Cardiac septum (tissue), 1 donor: ENCODE measurements around the gene EPM2AIP1. TPM values are rescaled to one million over a fixed set of nuclear protein-coding genes. Genes with fewer than 3 reads are reported as not detected.
"Not testable (repeated sequence)": the region's sequence is repeated elsewhere in the genome, so short reads cannot be mapped to it uniquely, and the experiment has no call there.

Experiments
- DNase-seq: peaks from one replicate; pipeline ENCODE4 v3.0.0-alpha.2; 2020; ENCODE audit warnings: low spot score
- intact Hi-C: fragments of 100-400 bp; cut with DNase I; formaldehyde crosslinking; loops from one replicate; pipeline ENCODE4 v1.14.0; 2022
- total RNA-seq: library from RNA; stranded (reverse); fragmentation: NEBNext Ultra II Directional; extraction: Animal tissue kit (Norgen Biotek cat#: 25700); gene quantifications from one replicate; pipeline ENCODE4 v1.2.1, GENCODE V29; 2021
- donor health status: DM: no; HTN: no; CAD: no.

The EPM2AIP1 gene
- total RNA-seq, 1 donor from 2014 or later: 22.1 TPM

DNA sequence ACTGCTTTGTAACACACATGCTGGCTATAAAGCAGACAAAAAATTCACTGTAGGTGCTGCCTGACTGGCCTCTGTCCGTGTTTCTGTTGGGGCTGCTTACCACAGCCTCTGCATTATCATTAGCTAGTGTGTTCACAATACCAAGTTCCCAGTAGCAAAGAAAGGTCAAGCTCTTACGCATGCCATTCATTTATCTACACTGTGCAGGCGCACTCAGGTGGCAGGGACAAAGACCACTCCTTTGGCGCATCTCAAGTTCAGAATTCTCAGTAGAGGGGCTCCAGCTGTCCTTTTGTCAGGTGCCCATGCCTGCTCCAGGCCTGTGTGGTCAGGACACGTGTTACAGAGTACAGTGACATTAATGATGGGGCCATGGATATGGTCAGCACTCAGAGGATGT lies 22.7 kb upstream of the EPM2AIP1 start:
- intact Hi-C loops: loop anchor here (5.0 kb wide), 1 partner anchor 37 kb away; no protein-coding TSS in a partner anchor
- no peak for DNase-seq

DNA sequence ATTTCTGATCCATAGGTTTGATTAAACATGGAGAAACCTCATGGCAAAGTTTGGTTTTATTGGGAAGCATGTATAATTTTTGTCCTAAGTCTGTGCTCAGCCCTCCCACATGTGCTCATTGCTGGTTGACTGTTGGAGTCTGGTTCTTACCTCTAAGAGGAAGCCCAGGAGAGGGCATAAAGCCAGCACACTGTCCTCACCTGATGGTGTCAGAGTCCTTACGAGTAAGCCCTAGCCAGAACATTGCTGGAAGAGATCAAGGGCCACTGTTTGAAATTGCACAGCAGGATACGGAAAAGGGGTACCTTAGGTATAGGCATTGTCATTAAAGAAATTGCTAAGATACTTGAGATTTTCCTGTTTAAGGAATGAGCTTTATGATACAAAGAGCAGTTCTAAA lies 21.7 kb upstream of the EPM2AIP1 start:
- no peak for DNase-seq
- intact Hi-C loops: loop anchor here (5.0 kb wide), 1 partner anchor 38 kb away; no protein-coding TSS in a partner anchor

DNA sequence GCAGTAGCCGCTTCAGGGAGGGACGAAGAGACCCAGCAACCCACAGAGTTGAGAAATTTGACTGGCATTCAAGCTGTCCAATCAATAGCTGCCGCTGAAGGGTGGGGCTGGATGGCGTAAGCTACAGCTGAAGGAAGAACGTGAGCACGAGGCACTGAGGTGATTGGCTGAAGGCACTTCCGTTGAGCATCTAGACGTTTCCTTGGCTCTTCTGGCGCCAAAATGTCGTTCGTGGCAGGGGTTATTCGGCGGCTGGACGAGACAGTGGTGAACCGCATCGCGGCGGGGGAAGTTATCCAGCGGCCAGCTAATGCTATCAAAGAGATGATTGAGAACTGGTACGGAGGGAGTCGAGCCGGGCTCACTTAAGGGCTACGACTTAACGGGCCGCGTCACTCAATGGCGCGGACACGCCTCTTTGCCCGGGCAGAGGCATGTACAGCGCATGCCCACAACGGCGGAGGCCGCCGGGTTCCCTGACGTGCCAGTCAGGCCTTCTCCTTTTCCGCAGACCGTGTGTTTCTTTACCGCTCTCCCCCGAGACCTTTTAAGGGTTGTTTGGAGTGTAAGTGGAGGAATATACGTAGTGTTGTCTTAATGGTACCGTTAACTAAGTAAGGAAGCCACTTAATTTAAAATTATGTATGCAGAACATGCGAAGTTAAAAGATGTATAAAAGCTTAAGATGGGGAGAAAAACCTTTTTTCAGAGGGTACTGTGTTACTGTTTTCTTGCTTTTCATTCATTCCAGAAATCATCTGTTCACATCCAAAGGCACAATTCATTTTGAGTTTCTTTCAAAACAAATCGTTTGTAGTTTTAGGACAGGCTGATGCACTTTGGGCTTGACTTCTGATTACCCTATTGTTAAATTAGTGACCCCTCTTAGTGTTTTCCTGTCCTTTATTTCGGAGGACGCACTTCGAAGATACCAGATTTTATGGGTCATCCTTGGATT lies 674 bp upstream of the EPM2AIP1 start, which contains the start of gene MLH1:
MLH1 (plus strand) TSS at position 193 of the 958 bp plus-strand sequence; CDS start at position 223, 30 bp downstream.
- peak; percentile 99 for DNase-seq
- intact Hi-C loops: no loop called here

- no peak for DNase-seq
Observed at GRCh38 chr3:36991923-36992805, 767 bp downstream of the EPM2AIP1 start.

GRCh38 chr3:36991147-36991546 lies 1.8 kb downstream of the EPM2AIP1 start:
- no peak for DNase-seq
- intact Hi-C loops: no loop called here

More at GRCh38 chr3:36991923-36992805, 767 bp downstream of the EPM2AIP1 start:
- intact Hi-C loops: no loop called here

DNA sequence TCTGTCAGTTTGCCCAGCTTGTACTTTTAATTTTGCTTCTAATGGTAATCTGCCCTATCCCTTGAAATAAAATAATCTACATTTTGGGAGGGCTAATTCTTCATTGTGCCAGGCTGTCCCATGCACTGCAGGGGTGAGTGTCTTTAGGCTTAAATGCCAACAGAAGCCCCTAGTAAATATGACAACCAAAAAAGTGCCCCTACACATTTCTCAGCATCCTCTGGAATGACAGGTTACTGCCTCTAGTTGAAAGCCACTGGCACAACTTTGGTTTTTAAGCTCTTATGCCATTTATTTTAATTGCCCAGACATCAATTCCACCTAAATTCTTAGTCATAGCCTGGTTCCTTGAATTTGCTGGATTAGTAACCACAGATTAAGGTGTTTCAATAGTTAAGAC lies 3.4 kb downstream of the EPM2AIP1 start:
- intact Hi-C loops: no loop called here
- no peak for DNase-seq

DNA sequence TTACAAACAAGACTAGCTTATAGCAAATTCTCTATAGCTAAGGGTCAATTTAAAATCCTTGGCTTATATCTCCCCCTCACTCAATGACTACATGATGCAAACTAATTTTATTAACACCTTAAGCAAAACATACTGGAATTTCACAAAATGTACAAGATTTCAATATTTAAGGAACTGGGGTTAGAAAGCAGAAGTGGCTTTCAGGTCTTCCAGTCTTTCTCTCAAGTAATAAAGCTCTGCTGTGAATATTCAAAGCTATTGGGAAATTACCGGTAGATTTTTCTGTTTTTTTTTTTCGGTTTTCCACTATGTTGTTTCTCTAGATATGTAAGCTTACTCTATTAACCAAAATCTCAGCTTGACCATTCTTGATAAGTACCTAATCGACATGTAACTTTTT lies 3.9 kb downstream of the EPM2AIP1 start:
- DNase-seq: no peak
- intact Hi-C loops: no loop called here

DNA sequence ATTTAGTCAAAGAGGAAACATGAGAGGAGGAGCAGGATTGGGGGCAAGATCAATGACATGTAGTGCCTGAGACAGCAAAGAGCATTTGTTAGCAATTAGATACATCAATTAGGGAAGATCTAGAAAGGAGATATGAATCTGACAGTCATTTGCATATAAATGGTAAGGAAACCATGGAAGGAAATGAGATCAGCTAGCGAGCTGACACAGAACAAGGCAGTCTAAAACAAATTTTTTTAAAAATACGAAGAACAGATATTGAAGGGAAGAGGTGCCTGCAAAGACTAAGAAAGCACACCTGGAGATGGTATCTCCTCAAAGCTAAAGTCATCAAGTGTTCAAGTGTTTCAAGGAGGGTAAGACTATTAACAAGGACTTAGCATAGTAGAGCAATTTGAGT lies 4.6 kb downstream of the EPM2AIP1 start:
- intact Hi-C loops: no loop called here
- DNase-seq: no peak

DNA sequence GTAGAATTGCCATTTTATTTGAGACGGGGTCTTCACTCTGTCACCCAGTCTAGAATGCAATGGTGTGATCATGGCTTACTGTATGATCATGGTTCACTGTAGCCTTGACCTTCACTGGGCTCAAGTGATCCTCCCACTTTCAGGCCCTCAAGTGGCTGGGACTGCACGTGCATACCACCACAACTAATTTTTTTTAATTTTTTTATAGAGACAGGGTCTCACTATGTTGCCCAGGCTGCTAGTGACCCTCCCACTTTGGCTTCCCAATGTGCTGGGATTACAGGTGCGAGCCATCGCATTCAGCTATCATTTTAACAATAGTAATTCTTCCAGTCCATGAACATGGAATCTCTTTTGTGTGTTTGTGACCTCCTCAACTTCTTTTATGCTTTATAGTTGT lies 11.9 kb downstream of the EPM2AIP1 start:
- DNase-seq: no peak
- intact Hi-C loops: no loop called here

DNA sequence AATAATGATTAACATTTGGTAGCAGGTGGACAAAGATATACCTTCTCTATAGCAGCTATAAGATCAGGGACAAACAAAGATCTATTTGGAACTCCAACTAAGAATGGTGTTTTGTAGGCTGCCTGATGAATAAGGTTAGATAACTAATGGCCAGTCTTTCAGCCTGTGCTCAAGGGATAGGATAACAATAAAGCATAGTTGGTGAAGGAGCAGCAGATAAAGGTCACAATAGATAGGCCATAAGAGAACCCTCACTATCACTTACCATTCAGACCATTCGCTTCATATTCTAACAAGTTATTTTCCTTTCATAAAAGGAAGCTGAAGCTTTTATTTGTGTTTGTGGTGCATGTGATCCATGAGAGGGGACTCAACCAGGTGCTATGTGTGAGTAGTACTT lies 19.8 kb downstream of the EPM2AIP1 start:
- DNase-seq: no peak
- intact Hi-C loops: no loop called here

GRCh38 chr3:36972163-36972562 lies 20.8 kb downstream of the EPM2AIP1 start:
- DNase-seq: no peak
- intact Hi-C loops: no loop called here

DNA sequence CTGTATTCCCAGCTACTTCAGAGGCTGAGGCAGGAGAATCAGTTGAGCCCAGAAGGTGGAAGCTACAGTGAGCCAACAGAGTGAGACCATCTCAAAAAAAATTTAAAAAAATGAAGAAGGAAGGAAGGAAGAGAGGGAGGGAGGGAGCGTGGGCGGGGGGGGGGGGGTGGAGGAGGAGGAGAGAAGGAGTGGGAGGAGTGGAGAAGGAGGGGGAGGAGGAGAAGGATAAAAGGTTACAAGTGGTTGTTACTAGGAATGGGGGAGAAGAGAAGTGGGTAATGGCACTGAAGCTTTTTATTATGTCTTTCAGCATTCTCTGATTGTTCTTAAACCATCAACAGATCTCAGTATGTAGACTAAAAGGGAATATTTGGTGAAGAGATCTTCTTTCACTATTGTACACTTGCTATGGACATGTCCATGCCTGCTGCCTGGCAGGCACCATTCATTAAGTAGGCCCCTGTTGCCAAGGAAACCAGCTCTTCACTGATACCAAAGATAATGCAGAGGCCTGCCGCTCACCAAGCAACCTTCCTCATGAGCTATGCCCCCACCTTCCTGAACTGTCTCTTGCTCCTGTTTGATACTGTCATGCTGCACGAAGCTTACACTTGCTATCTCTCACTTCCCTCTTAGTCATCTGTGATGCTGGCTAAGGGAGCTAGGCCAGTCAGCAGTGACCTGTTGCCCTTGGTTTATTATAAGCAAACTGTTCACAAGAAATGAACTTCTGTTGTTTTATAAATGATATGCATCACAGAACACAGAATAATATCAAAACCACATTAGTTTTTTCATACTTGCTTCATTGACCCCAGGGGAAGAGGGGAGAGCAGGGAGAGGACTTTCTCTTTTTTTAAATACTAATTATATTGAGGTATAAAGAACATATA lies 23.1 kb downstream of the EPM2AIP1 start:
- intact Hi-C loops: no loop called here
- no peak for DNase-seq

GRCh38 chr3:36969085-36969484 lies 23.8 kb downstream of the EPM2AIP1 start:
- DNase-seq: no peak

GRCh38 chr3:36965440-36965839 lies 27.5 kb downstream of the EPM2AIP1 start:
- DNase-seq: no peak
- intact Hi-C loops: no loop called here

More at GRCh38 chr3:36969085-36969484, 23.8 kb downstream of the EPM2AIP1 start:
- intact Hi-C loops: no loop called here

- intact Hi-C loops: no loop called here
- no peak for DNase-seq
Observed at GRCh38 chr3:36964817-36965216, 28.1 kb downstream of the EPM2AIP1 start.

- DNase-seq: no peak
- intact Hi-C loops: no loop called here
Observed at GRCh38 chr3:36964331-36964730, 28.6 kb downstream of the EPM2AIP1 start.

- DNase-seq, intact Hi-C loops: not testable (repeated sequence)
Observed at GRCh38 chr3:36963008-36963407, 29.9 kb downstream of the EPM2AIP1 start.

GRCh38 chr3:36960502-36960901 lies 32.4 kb downstream of the EPM2AIP1 start:
- intact Hi-C loops: no loop called here

GRCh38 chr3:36959821-36960220 lies 33.1 kb downstream of the EPM2AIP1 start:
- intact Hi-C loops: loop anchor here (2.0 kb wide), 2 partner anchors 51 to 229 kb away; no protein-coding TSS in a partner anchor
- DNase-seq: no peak

More at GRCh38 chr3:36960502-36960901, 32.4 kb downstream of the EPM2AIP1 start:
- DNase-seq: no peak
